HCT116 (cell line): Measurements from ENCODE around the gene COA3. TPM values are rescaled to one million over a fixed set of nuclear protein-coding genes. Genes with fewer than 3 reads are reported as not detected.
A peak's percentile ranks its signal among the peaks of the same experiment; 100 is the strongest.

Experiments
- ATAC-seq: fragments of 200-7000 bp; cut with Tn5 transposase; 2 replicates; pipeline ENCODE4 v1.9.1; 2020; ENCODE audit warnings: mild to moderate bottlenecking, moderate library complexity
- BruUV-seq: library from RNA; stranded (reverse); fragments of 400-500 nt; replicated peaks from 2 replicates; lab custom pipeline; 2021; lab: Mats Ljungman, UMichigan
- CTCF ChIA-PET: fragments of 300-600 bp; sonication (Branson Sonifier 250); formaldehyde crosslinking; loops from one replicate; lab custom pipeline; 2021; ENCODE audit warnings: antibody characterized with exemption; lab: Charles Lee
- POLR2A ChIA-PET: fragments of 300-600, 350-600 bp; sonication (Branson Sonifier 250); formaldehyde crosslinking; loops from one replicate; lab custom pipeline; 2021; ENCODE audit warnings: antibody characterized with exemption; lab: Charles Lee
- RAD21 ChIA-PET, 2 experiments: fragments of 300-600 bp; sonication (Branson Sonifier 250); formaldehyde crosslinking; loops; one replicate each; lab custom pipeline; 2023; ENCODE audit warnings: low total read pairs in 2 of 2; ENCODE audit not compliant: uncharacterized antibody in 2 of 2, unreplicated experiment in 2 of 2, low non-redundant PET in 1 of 2; lab: Charles Lee
- DNase-seq: peaks from one replicate; pipeline ENCODE4 v3.0.0-alpha.2; 2010; ENCODE audit warnings: low read depth, low spot score
- H2AFZ ChIP-seq: fragments of 200-600 bp; shearing (Covaris generic), sonication (generic); 2 replicates; pipeline ENCODE4 v1.6.1; 2017; ENCODE audit warnings: low read depth, mixed run types, mixed read lengths, antibody characterized with exemption, low read length; ENCODE audit not compliant: poor library complexity, severe bottlenecking
- H3K27ac ChIP-seq: 2 replicates; pipeline ENCODE4 v1.5.1; 2012; ENCODE audit warnings: low read depth, low read length
- H3K27me3 ChIP-seq: fragments of 200-600 bp; sonication (generic); 2 replicates; pipeline ENCODE4 v1.6.1; 2016; ENCODE audit warnings: mixed run types, low read length, mixed read lengths; ENCODE audit not compliant: insufficient read depth
- H3K36me3 ChIP-seq, 2 experiments: fragments of 200-500 bp in 1 of 2; fragments of 200-600 bp in 1 of 2; sonication (Bioruptor generic) in 1 of 2; sonication (generic) in 1 of 2; 2 replicates each; pipeline versions ENCODE4 v1.5.1 to v1.6.1; 2014 to 2016; ENCODE audit warnings: low read length in 2 of 2, inconsistent platforms in 1 of 2, mixed read lengths in 1 of 2, mixed run types in 1 of 2; ENCODE audit not compliant: insufficient read depth in 2 of 2, control insufficient read depth in 1 of 2
- H3K4me1 ChIP-seq, 2 experiments: fragments of 200-600 bp in 1 of 2; sonication (generic) in 1 of 2; 2 replicates each; pipeline versions ENCODE4 v1.5.1 to v1.6.1; 2012 to 2017; ENCODE audit warnings: low read length in 2 of 2, inconsistent platforms in 1 of 2, mild to moderate bottlenecking in 1 of 2, mixed read lengths in 1 of 2, mixed run types in 1 of 2, moderate library complexity in 1 of 2; ENCODE audit not compliant: insufficient read depth in 2 of 2, control insufficient read depth in 1 of 2
- H3K4me2 ChIP-seq: fragments of 200-600 bp; sonication (generic); 2 replicates; pipeline ENCODE4 v1.6.1; 2017; ENCODE audit warnings: mixed run types, low read length, mixed read lengths
- H3K4me3 ChIP-seq, 2 experiments: fragments of 200-600 bp in 1 of 2; sonication (generic) in 1 of 2; replicated peaks in 1 of 2; 2 replicates each; pipeline ENCODE4 v1.5.1; 2011 to 2016; ENCODE audit warnings: low read length in 2 of 2, control low read depth in 1 of 2, low read depth in 1 of 2, mild to moderate bottlenecking in 1 of 2, mixed read lengths in 1 of 2, mixed run types in 1 of 2
- H3K79me2 ChIP-seq: fragments of 200-600 bp; sonication (generic); 2 replicates; pipeline ENCODE4 v1.6.1; 2017; ENCODE audit warnings: mild to moderate bottlenecking, mixed run types, low read length, moderate library complexity, mixed read lengths; ENCODE audit not compliant: insufficient read depth
- H3K9ac ChIP-seq: fragments of 200-600 bp; sonication (generic); 2 replicates; pipeline ENCODE4 v1.6.1; 2016; ENCODE audit warnings: low read length, mixed read lengths
- H3K9me2 ChIP-seq: fragments of 200-600 bp; sonication (generic), shearing (Covaris generic); 2 replicates; pipeline ENCODE4 v1.6.1; 2017; ENCODE audit warnings: mixed run types, mild to moderate bottlenecking, moderate library complexity; ENCODE audit not compliant: insufficient read depth
- H3K9me3 ChIP-seq, 2 experiments: fragments of 200-500 bp in 1 of 2; fragments of 200-600 bp in 1 of 2; sonication (Bioruptor generic) in 1 of 2; sonication (generic) in 1 of 2; 2 replicates each; pipeline ENCODE4 v1.6.1; 2014 to 2017; ENCODE audit warnings: low read length in 2 of 2, mixed read lengths in 2 of 2, inconsistent platforms in 1 of 2, low read depth in 1 of 2, mild to moderate bottlenecking in 1 of 2, mixed run types in 1 of 2, moderate library complexity in 1 of 2; ENCODE audit not compliant: control insufficient read depth in 1 of 2, insufficient read depth in 1 of 2
- H4K20me1 ChIP-seq: fragments of 200-600 bp; sonication (generic), shearing (Covaris generic); 2 replicates; pipeline ENCODE4 v1.6.1; 2017; ENCODE audit warnings: mixed run types, mild to moderate bottlenecking, moderate library complexity; ENCODE audit not compliant: insufficient read depth
- CBX3 ChIP-seq: IDR thresholded peaks from 2 replicates; pipeline ENCODE4 v1.6.1; 2012; ENCODE audit warnings: low read depth
- ELF1 ChIP-seq: IDR thresholded peaks from 2 replicates; pipeline ENCODE4 v1.6.1; 2012; ENCODE audit warnings: low read depth, borderline replicate concordance
- EZH2 ChIP-seq: fragments of 200-600 bp; sonication (generic); IDR thresholded peaks from 2 replicates; pipeline ENCODE4 v1.6.1; 2017; ENCODE audit warnings: antibody characterized with exemption, mixed run types
- FOSL1 ChIP-seq: IDR thresholded peaks from 2 replicates; pipeline ENCODE4 v1.6.1; 2012; ENCODE audit warnings: low read depth
- POLR2A ChIP-seq: IDR thresholded peaks from 2 replicates; pipeline ENCODE4 v1.7.0; 2011; ENCODE audit warnings: borderline replicate concordance; ENCODE audit not compliant: insufficient read depth, insufficient read length; ENCODE audit errors: extremely low read depth
- POLR2AphosphoS5 ChIP-seq: IDR thresholded peaks from 2 replicates; pipeline ENCODE4 v1.6.1; 2011; ENCODE audit warnings: mild to moderate bottlenecking, low read depth, low read length, moderate library complexity
- RAD21 ChIP-seq: IDR thresholded peaks from 2 replicates; pipeline ENCODE4 v1.6.1; 2012; ENCODE audit warnings: low read depth, mild to moderate bottlenecking
- YY1 ChIP-seq: IDR thresholded peaks from 2 replicates; pipeline ENCODE4 v1.6.1; 2011; ENCODE audit warnings: low read length, low read depth, moderate library complexity, mild to moderate bottlenecking; ENCODE audit not compliant: insufficient replicate concordance; ENCODE audit errors: extremely low read depth
- ZFX ChIP-seq: fragments of 450-650 bp; IDR thresholded peaks from 2 replicates; pipeline ENCODE4 v1.6.1; 2017
- intact Hi-C: fragments of 100-400 bp; cut with micrococcal nuclease; formaldehyde crosslinking; loops from 2 replicates; pipeline ENCODE4 v1.10.0; 2022
- total RNA-seq: library from RNA; stranded (reverse); gene quantifications from one replicate; pipeline ENCODE4 v1.2.1, GENCODE V29; 2021; ENCODE audit not compliant: unreplicated experiment

COA3 gene
- total RNA-seq, 1 experiment from 2014 or later = 37.1 TPM

DNA sequence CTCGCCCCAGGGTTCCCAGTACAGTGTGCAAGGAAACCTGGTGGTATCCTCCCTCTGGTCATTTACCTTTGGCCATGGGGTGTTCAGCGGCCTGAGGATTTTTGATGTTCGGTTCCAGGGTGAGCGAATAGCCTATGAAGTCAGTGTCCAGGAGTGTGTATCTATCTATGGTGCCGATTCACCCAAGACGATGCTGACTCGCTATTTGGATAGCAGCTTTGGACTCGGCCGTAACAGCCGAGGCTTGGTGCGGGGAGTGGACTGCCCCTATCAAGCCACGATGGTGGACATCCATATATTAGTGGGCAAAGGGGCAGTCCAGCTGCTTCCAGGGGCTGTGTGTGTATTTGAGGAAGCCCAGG lies 47.0 kb upstream of the COA3 start:
- TF ChIP-seq FOSL1 (no peak), POLR2A (no peak), ZFX (no peak), EZH2 (no peak), RAD21 (no peak), YY1 (no peak), ELF1 (no peak)
- TF ChIP-seq, all 23 proteins: peak for 0
- no TSS peak for BruUV-seq
- no peak overlapping the region for H3K27ac ChIP-seq
- CTCF ChIA-PET = no interaction called here
- H3K79me2 ChIP-seq = peaks cover 4% of the 10 kb centered on the region; the same call in 1 of the 2 replicates
- no peak for ATAC-seq
- H3K27me3 ChIP-seq = no peaks in the 10 kb centered on the region
- no peaks in the 10 kb centered on the region for H3K9me3 ChIP-seq
- POLR2A ChIA-PET = interaction anchor here (1.6 kb wide), 1 partner anchor 22 kb away, joined by 4 read pairs; the partner anchor contains the start of gene BECN1
- no peak for DNase-seq
- peaks cover 38 to 50% of the 10 kb centered on the region in 2 experiments for H3K36me3 ChIP-seq
- RAD21 ChIA-PET = interaction anchor here in 1 of 2 experiments (0.7 kb wide), 1 partner anchor 47 kb away, joined by 8 read pairs; the partner anchor contains the start of gene COA3
- peaks cover 3% of the 10 kb centered on the region; the same call in 1 of the 2 replicates for H4K20me1 ChIP-seq
- no peak overlapping the region for H2AFZ ChIP-seq
- no peak overlapping the region for H3K4me2 ChIP-seq
- H3K4me3 ChIP-seq = no peak overlapping the region
- intact Hi-C loops = no loop called here
- no peaks in the 10 kb centered on the region for H3K9me2 ChIP-seq
- no peaks in the 10 kb centered on the region for H3K4me1 ChIP-seq
- no peak overlapping the region for H3K9ac ChIP-seq

DNA sequence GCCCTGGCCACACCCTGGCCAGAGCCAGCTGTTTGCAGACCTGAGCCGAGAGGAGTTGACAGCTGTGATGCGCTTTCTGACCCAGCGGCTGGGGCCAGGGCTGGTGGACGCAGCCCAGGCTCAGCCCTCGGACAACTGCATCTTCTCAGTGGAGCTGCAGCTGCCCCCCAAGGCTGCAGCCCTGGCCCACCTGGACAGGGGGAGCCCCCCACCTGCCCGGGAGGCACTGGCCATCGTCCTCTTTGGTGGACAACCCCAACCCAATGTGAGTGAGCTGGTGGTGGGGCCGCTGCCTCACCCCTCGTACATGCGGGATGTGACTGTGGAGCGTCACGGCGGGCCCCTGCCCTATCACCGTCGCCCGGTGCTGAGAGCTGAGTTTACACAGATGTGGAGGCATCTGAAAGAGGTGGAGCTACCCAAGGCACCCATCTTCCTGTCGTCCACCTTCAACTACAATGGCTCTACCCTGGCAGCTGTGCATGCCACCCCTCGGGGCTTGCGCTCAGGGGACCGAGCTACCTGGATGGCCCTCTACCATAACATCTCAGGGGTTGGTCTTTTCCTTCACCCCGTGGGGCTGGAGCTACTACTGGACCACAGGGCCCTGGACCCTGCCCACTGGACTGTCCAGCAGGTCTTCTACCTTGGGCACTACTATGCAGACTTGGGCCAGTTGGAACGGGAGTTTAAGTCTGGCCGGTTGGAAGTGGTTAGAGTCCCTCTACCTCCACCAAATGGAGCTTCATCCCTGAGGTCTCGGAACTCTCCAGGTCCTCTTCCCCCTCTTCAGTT lies 46.5 kb upstream of the COA3 start:
- no peak for DNase-seq
- Histone ChIP-seq H3K4me2 (no peak overlapping the region), H3K4me1 (no peaks in the 10 kb centered on the region), H3K27ac (no peak overlapping the region), H3K4me3 (no peak overlapping the region), H4K20me1 (peaks cover 3% of the 10 kb centered on the region; the same call in 1 of the 2 replicates), H3K27me3 (no peaks in the 10 kb centered on the region), H3K9me3 (no peaks in the 10 kb centered on the region), H2AFZ (no peak overlapping the region), H3K9ac (no peak overlapping the region), H3K9me2 (no peaks in the 10 kb centered on the region), H3K79me2 (peaks cover 4% of the 10 kb centered on the region; the same call in 1 of the 2 replicates), H3K36me3 (peaks cover 40 to 54% of the 10 kb centered on the region in 2 experiments)
- intact Hi-C loops = no loop called here
- BruUV-seq = no TSS peak
- ChIA-PET CTCF (no interaction called here), POLR2A (interaction anchor here (1.6 kb wide), 1 partner anchor 21 kb away, joined by 4 read pairs; the partner anchor contains the start of gene BECN1), RAD21 (no interaction called here)
- TF ChIP-seq POLR2AphosphoS5 = 0 out of 2 replicates have a peak, but pooled peaks have one; percentile 17
- TF ChIP-seq CBX3 = no peak
- ATAC-seq = no peak
